GM10266 (cell line): ENCODE results near the gene CNOT4.
"Not testable (repeated sequence)": the region's sequence is repeated elsewhere in the genome, so short reads cannot be mapped to it uniquely, and the experiment has no call there.

Experiments used
- DNase-seq: peaks from one replicate; pipeline ENCODE4 v3.0.0; 2012; ENCODE audit errors: extremely low spot score
- CTCF ChIP-seq: IDR thresholded peaks from 2 replicates; pipeline ENCODE4 v1.5.1; 2012; ENCODE audit warnings: mild to moderate bottlenecking, low read depth; ENCODE audit not compliant: control insufficient read depth, insufficient read depth; ENCODE audit errors: missing control alignments

The CNOT4 gene

DNA sequence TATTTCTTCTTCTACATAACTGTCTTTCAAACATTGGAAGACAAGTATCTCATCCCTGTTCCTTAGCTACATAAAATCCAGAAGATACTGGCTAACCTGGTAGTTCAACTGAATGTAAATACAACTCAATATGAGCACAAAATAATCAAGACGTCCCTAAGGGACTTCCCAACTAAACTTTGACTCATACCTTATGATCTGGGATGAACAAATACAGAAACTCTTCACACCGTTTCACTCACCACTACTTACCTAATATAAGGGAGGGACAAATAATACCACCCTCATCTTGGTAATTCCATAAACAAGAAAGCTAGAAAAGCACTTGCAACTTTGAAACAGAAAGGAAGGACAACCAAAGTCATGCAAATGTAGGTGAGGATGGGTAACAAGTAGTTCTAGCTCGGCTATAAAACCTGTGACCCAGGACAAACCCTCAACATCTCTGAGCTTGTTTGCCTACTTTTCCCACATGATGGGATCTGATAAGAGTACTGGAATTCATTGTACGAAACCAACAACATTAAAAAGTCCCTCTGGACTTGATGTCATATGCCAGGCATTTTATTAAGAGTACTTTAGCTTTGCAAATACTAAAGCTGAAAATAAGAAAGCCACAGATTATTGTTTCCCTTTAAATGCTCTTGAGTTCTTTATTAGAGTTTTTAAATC is 154.4 kb downstream of the CNOT4 start:
- DNase-seq = no peak
- TF ChIP-seq CTCF = no peak

GRCh38 chr7:135353832-135354231 is 156.1 kb downstream of the CNOT4 start:
- no peak for DNase-seq

DNA sequence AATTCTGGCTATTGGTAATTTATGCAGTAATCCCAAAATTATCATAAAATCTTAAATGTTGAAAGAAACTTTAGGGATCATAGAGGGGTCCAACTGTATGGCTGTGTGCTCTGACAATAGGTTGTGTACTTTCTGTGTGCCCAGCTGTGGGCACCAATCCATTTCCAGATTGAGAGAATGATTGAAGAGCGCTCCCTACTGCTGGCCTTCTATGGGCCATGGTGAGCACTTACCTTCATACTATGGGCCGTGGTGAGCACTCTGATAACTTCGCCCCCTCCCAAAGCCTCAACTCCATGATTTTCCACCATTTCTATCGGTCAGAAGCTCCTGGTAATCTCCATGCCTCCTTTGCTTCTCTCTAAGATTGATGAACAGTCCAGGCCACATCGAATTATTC is 157.6 kb downstream of the CNOT4 start:
- no peak for TF ChIP-seq CTCF
- no peak for DNase-seq

More at GRCh38 chr7:135353832-135354231, 156.1 kb downstream of the CNOT4 start:
- TF ChIP-seq CTCF = no peak

DNA sequence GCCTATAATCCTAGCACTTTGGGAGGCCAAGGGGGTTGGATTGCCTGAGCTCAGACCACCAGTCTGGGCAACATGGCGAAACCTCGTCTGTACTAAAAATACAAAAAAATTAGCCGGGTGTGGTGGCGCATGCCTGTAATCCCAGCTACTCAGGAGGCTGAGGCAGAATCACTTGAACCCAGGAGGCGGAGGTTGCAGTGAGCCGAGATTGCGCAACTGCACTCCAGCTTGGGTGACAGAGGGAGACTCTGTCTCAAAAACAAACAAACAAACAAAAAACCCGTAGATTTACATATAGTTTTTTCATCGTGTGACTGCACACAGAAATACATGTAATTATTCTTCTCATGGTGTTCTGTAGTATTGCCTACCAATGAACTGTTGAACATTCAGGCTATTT is 158.8 kb downstream of the CNOT4 start:
- DNase-seq = not testable (repeated sequence)

GRCh38 chr7:135349746-135350145 is 160.2 kb downstream of the CNOT4 start:
- DNase-seq = no peak
- TF ChIP-seq CTCF = no peak

GRCh38 chr7:135348493-135348892 is 161.4 kb downstream of the CNOT4 start:
- no peak for TF ChIP-seq CTCF
- DNase-seq = no peak

- TF ChIP-seq CTCF = no peak
- no peak for DNase-seq
These were observed 166.5 kb downstream of the CNOT4 start for GRCh38 chr7:135343361-135343760.

GRCh38 chr7:135342887-135343286 is 167.0 kb downstream of the CNOT4 start:
- no peak for DNase-seq
- TF ChIP-seq CTCF = no peak
